HG02938 (cell line): ENCODE data around the gene MN1.

Experiments
- ATAC-seq: cut with Tn5 transposase; IDR thresholded peaks from one replicate; pipeline ENCODE4 v1.9.1; 2021; ENCODE audit warnings: mild to moderate bottlenecking, moderate library complexity; ENCODE audit not compliant: unreplicated experiment

The MN1 gene

GRCh38 chr22:27800250-27801201 lies 1.0 kb downstream of the MN1 start:
- ATAC-seq, result no peak

- ATAC-seq, result no peak
Observed at GRCh38 chr22:27799827-27800249, 1.7 kb downstream of the MN1 start.

- ATAC-seq, result no peak
Observed at GRCh38 chr22:27799015-27799826, 2.3 kb downstream of the MN1 start.

GRCh38 chr22:27798511-27799014 lies 3.0 kb downstream of the MN1 start:
- ATAC-seq, result no peak

- no peak for ATAC-seq
Observed at GRCh38 chr22:27797520-27798391, 3.8 kb downstream of the MN1 start.

GRCh38 chr22:27796829-27797519 lies 4.6 kb downstream of the MN1 start:
- ATAC-seq, result no peak

- no peak for ATAC-seq
Observed at GRCh38 chr22:27795696-27796517, 5.6 kb downstream of the MN1 start.

- ATAC-seq, result no peak
Observed at GRCh38 chr22:27795053-27795452, 6.5 kb downstream of the MN1 start.

GRCh38 chr22:27794226-27794625 lies 7.3 kb downstream of the MN1 start:
- no peak for ATAC-seq

GRCh38 chr22:27793576-27793975 lies 8.0 kb downstream of the MN1 start:
- no peak for ATAC-seq

GRCh38 chr22:27792452-27793161 lies 8.9 kb downstream of the MN1 start:
- ATAC-seq, result no peak

- ATAC-seq, result no peak
Observed at GRCh38 chr22:27791859-27792241, 9.7 kb downstream of the MN1 start.

GRCh38 chr22:27791159-27791858 lies 10.2 kb downstream of the MN1 start:
- no peak for ATAC-seq

- ATAC-seq, result no peak
Observed at GRCh38 chr22:27790376-27791158, 11.0 kb downstream of the MN1 start.

GRCh38 chr22:27788500-27789288 lies 12.9 kb downstream of the MN1 start:
- ATAC-seq, result no peak

GRCh38 chr22:27786965-27787364 lies 14.6 kb downstream of the MN1 start:
- no peak for ATAC-seq
